NCI-H510A treated with DMSO at 0.1 percent for 48 hours (cell line): Measurements from ENCODE around the gene KCTD15.

Experiments
- DNase-seq: peaks from one replicate; lab custom pipeline; 2025; lab: John Stamatoyannopoulos, UW

Gene KCTD15

GRCh38 chr19:33797802-33798671 lies 1.4 kb downstream of the KCTD15 start:
- peak; percentile 45 for DNase-seq

- no peak for DNase-seq
Measured at GRCh38 chr19:33798681-33799111, 2.0 kb downstream of the KCTD15 start.

GRCh38 chr19:33799476-33799875 lies 2.8 kb downstream of the KCTD15 start:
- DNase-seq: no peak

DNA sequence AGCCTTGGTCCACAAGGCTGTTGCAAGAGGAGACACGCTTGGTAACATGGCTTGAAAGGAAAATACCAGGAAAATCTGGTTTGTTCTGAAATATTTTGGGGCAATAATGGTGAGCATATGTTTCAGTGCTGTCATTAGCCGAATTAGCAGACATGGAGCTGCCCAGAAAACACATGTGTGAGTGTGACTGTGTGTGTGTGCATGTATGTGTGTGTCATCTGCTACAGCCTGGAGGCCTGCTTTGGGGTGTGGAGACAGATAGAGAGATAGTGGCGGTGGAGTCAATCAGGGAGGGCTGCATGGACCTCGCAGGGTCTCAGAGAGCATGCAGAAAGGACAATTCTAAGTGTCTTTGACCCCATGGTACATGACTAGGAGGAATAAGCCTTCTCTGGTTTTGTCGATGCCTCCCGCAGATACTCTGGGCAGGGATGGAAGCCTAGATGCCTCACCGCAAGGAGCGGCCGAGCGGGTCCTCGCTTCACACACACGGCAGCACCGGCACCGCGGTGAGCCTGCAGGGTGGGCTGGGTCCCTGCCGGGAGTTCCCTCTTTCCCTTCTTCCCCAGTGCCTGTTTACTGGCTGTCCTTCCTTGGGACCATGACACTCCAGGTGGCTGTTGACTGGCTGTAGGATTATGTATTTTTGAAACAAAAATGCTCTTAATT lies 3.5 kb downstream of the KCTD15 start:
- DNase-seq: no peak

GRCh38 chr19:33801411-33801810 lies 4.7 kb downstream of the KCTD15 start:
- no peak for DNase-seq

DNA sequence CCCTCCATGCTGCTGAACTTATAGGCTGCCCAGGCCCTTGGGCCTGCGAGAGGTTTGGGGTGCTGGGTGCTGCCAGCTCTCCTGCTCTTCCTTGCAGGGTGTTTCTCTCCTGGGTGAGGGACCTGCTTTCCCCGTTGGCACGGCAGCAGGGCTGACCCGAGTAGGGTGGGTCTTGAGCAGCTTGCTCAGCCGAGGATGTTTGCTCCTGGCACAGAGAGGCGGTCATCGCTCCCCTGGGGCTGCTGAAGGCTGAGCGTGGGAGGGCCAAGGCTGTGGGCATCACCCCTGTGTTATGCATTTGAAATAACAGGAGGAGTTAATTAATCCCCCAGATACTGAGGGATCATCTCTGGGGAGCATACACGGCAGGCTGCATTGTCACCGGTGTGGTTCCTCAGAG lies 5.3 kb downstream of the KCTD15 start:
- DNase-seq: no peak

GRCh38 chr19:33802801-33803200 lies 6.1 kb downstream of the KCTD15 start:
- DNase-seq: no peak

DNA sequence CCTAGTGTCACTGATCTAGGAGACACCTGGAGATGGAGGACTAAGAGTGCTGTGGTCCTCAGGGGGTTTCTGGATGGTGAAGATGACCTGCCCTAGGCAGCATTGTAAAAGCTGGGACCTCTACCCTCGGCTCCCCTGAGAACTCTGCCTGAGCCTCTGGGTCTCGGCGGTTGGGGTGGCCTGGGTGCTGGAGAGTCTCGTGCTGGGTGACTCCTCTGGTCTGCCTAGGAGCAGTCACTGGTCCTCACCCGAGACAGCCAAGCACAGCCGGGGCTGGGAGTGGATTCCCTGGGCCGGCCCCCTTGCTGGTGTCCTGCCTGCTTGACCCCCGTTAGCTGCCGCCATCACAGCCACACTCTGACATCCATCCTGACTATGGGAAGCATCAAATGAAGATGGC lies 6.7 kb downstream of the KCTD15 start:
- no peak for DNase-seq

- no peak for DNase-seq
Measured at GRCh38 chr19:33804021-33804799, 7.5 kb downstream of the KCTD15 start.

DNA sequence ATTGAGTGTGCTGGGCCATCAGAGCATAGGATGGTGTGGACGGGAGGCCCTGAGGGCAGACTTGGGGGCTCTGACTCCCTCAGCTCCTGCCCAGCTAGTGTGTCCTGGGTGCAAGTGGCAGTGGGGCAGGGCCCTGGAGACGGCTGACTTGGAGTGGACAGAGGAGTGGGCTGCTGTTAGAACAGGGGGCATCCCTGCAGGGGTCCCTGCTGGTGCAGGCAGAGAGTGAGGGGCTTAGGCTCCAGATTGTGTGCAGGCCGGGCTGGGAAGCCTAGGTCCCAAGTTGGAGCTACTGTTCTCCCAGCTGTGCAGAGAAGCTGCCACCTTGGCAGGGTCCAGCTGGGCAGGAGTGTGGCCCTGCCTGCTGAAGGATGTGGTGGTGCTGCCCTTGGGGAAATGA lies 8.6 kb downstream of the KCTD15 start:
- no peak for DNase-seq

GRCh38 chr19:33805840-33806433 lies 9.3 kb downstream of the KCTD15 start:
- no peak for DNase-seq

GRCh38 chr19:33806434-33806881 lies 9.8 kb downstream of the KCTD15 start:
- DNase-seq: no peak

DNA sequence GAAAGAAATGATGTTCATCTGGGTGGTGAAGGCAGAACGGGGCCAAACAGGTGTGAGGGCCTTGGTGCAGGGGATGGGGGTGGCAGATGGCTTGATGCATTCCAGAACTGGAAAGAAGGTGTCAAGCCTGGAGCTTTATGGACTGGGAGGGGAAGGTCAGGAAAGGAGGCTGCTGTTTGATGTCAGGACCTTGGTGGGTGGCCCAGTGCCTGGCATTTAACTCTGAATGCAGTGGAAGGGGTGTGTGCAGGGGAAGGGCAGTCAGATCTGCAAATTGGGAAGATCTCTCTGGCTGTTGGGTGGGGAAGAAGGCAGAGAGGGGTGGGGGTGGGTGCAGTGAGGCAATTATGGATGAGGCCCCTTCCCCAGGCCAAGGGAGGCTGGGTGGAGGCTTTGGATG lies 11.7 kb downstream of the KCTD15 start:
- DNase-seq: no peak

GRCh38 chr19:33809960-33810359 lies 13.3 kb downstream of the KCTD15 start:
- no peak for DNase-seq

DNA sequence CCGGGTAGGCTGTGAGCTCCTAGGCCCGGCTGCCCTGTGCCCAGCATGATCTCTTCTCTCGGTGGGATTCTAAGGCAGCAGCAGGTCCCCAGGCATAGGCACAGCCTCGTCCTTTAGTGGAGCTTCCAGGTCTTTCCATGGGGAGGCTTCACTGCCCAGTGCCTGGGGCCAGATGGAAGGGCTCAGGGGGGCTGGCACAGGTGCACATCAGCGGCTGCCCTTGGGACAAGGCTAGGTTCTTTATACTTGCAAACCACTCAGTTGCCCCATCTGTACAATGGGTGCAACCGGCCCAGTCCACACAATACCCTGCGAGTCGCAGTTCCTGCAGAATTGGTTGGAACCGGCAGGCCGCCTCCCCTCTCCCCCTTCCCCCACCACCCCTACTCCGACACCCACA lies 14.2 kb downstream of the KCTD15 start:
- DNase-seq: no peak

DNA sequence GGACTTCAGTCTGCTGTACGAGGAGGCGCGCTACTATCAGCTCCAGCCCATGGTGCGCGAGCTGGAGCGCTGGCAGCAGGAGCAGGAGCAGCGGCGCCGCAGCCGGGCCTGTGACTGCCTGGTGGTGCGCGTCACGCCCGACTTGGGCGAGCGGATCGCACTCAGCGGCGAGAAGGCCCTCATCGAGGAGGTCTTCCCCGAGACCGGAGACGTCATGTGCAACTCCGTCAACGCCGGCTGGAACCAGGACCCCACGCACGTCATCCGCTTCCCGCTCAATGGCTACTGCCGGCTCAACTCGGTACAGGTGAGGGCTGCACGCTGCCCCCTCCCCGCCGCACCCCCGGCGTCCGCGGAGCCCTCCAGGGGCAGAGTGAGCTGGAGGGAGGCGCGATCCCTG lies 14.6 kb downstream of the KCTD15 start:
- no peak for DNase-seq

DNA sequence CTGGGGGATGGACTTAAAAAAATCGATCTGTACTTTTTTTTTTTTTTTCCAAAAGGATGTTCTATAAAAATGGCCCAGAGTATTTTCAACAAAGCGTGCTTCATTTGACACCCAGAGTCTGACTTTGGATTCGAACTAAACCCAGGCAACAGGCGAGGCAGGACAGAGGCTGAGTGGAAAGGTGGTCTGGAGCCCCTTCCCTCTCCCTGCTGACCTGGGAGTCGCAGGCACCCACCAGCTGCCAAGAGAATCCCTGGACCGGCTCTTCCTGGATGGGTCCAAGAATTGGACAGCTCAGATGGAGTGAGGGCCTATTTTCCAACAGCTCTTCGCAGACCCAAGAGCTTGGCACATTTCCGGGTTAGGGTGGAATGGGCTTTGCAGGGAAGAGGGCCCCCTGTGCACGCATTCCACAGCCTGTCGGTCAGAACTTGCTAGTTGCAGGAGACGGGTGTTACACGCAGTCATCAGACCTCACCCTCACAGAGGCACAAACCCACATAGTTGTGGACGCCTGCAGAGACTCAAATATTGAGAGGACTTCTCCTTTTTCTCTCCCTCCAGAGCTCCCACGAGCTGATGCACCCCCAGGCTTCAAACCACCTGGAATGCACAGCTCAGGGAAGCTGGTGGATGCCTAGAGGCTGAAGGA lies 15.2 kb downstream of the KCTD15 start:
- no peak for DNase-seq

- no peak for DNase-seq
Measured at GRCh38 chr19:33812388-33813330, 16.0 kb downstream of the KCTD15 start.

DNA sequence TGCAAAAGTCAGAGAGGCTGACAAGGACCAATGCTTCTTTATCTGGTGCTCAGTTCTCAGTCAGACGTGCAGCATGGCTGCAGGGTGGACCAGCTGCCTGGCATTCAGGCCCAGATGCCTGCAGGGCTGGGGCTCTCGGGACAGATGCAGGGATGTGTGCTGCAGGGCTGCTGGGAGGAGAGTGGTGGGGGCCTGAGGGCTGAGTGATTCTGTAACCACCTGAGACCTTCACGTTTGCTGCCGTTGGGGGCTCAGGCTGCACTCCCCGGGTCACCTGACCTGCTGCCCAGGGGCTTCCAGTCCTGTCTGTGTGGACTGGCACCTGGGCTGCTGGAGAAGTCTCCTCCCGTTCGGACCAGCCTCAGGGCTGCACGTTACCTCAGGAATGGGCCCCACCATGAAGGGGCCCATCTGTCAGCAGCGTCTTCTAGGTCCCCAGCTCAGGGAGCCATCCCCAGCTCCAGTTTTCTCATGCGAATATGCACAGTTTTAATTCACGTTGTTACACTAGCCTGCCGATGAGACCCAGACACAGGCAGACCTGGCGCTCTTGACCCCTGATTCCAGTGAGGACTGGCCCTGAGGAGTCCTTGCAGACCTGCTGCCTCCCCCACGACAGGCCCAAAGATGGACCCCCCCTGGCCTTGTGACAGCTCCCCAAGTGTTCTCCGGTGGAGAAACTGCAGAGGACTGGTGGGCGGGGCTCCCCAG lies 16.9 kb downstream of the KCTD15 start:
- DNase-seq: no peak
